ENCODE data around the gene RASA2. TPM values are rescaled to one million over a fixed set of nuclear protein-coding genes. Genes with fewer than 3 reads are reported as not detected.

The RASA2 gene
- total and polyA plus RNA-seq, 2 experiments from 2014 or later: 16.6 to 28.6 TPM

GRCh38 chr3:141602706-141603105 is 115.9 kb downstream of the RASA2 start (continued):
- no peak for TF ChIP-seq POLR2AphosphoS5 (IDR thresholded peaks at IDR 0.05; ENCODE audit: low read depth)
- no peak for TF ChIP-seq EZH2 (IDR thresholded peaks at IDR 0.05; ENCODE audit: low read depth, unreplicated experiment)
- no peak for TF ChIP-seq EZH2phosphoT487 (IDR thresholded peaks at IDR 0.05; ENCODE audit: unreplicated experiment)
- TF ChIP-seq CREB1 (CRISPR knock-in tag; IDR thresholded peaks at IDR 0.05; ENCODE audit: low read depth): no peak
- no peak for TF ChIP-seq ZNF331 (CRISPR knock-in tag; IDR thresholded peaks at IDR 0.05; ENCODE audit: low read depth)
- no peak for TF ChIP-seq REST (IDR thresholded peaks at IDR 0.05; ENCODE audit: unreplicated experiment)
- no peak for TF ChIP-seq NANOG (IDR thresholded peaks at IDR 0.05; ENCODE audit: borderline replicate concordance)
- TF ChIP-seq STAT1 (IDR thresholded peaks at IDR 0.05; ENCODE audit: unreplicated experiment): no peak

GRCh38 chr3:141603473-141604035 is 116.7 kb downstream of the RASA2 start:
- Histone ChIP-seq H3K27ac (ENCODE audit: low read depth) (no peak overlapping the region), H2AFZ (no peak overlapping the region), H3K36me3 (ENCODE audit: insufficient read depth) (no peaks in the 10 kb centered on the region), H3F3A (replicated peaks; ENCODE audit: low read depth) (no peaks in the 10 kb centered on the region), H4K20me1 (replicated peaks; ENCODE audit: insufficient read depth) (no peaks in the 10 kb centered on the region), H3K79me2 (replicated peaks; ENCODE audit: insufficient read depth) (no peaks in the 10 kb centered on the region), H3K27me3 (ENCODE audit: insufficient read depth) (no peaks in the 10 kb centered on the region), H3K4me2 (no peak overlapping the region), H3K9me2 (ENCODE audit: insufficient read depth) (no peaks in the 10 kb centered on the region), H3K4me1 (ENCODE audit: insufficient read depth) (no peaks in the 10 kb centered on the region), H3K4me3 (no peak overlapping the region)
- no peak overlapping the region for H3K4me3 Mint-ChIP-seq
- ATAC-seq: no peak
- peaks cover 17% of the 10 kb centered on the region for H3K9me3 Mint-ChIP-seq
- peaks cover 2% of the 10 kb centered on the region for H3K27me3 Mint-ChIP-seq (ENCODE audit: insufficient read depth, low read depth, poor library complexity)
- no peak for DNase-seq (ENCODE audit: low spot score)
- peaks cover 26% of the 10 kb centered on the region for H3K36me3 Mint-ChIP-seq (ENCODE audit: low read depth)
- no peaks in the 10 kb centered on the region for H3K4me1 Mint-ChIP-seq
- TF ChIP-seq STAT1 (IDR thresholded peaks at IDR 0.05; ENCODE audit: unreplicated experiment) (no peak), EZH2 (IDR thresholded peaks at IDR 0.05; ENCODE audit: low read depth, unreplicated experiment) (no peak), ZNF114 (CRISPR knock-in tag; IDR thresholded peaks at IDR 0.05) (no peak), CTCF (conservative IDR thresholded peaks at IDR 0.05; ENCODE audit: low read depth in 2 of 2) (no peak), CREB1 (CRISPR knock-in tag; IDR thresholded peaks at IDR 0.05; ENCODE audit: low read depth) (no peak)
- H3K27ac Mint-ChIP-seq: no peak overlapping the region

Data from GM23338 (cell line).